Astrocyte (in vitro differentiated cells and primary cell): ENCODE data around the gene THY1.
"Not testable (repeated sequence)": the region's sequence is repeated elsewhere in the genome, so short reads cannot be mapped to it uniquely, and the experiment has no call there.

Experiments used
- CTCF ChIP-seq: IDR thresholded peaks from 2 replicates; pipeline ENCODE4 v1.5.1; 2011; ENCODE audit warnings: low read depth, mild to moderate bottlenecking, inconsistent platforms, low read length, moderate library complexity; ENCODE audit not compliant: insufficient read depth
- EZH2 ChIP-seq: IDR thresholded peaks from 2 replicates; pipeline ENCODE4 v1.6.1; 2012; ENCODE audit warnings: mild to moderate bottlenecking, low read length, inconsistent platforms; ENCODE audit not compliant: insufficient read depth

GRCh38 chr11:119437521-119437920, 14.5 kb upstream of the THY1 start:
- not testable (repeated sequence) for TF ChIP-seq CTCF, EZH2
